Kidney epithelial cell (primary cell): Measurements from ENCODE around the gene CTIF. TPM values are rescaled to one million over a fixed set of nuclear protein-coding genes. Genes with fewer than 3 reads are reported as not detected.

Experiments
- DNase-seq: peaks from one replicate; pipeline ENCODE4 v3.0.0-alpha.2; 2010; ENCODE audit warnings: low read depth
- H3K27me3 ChIP-seq: 2 replicates; pipeline ENCODE4 v1.6.0; 2011; ENCODE audit warnings: low read length; ENCODE audit not compliant: control insufficient read depth, insufficient read depth
- H3K36me3 ChIP-seq: 2 replicates; pipeline ENCODE4 v1.5.1; 2011; ENCODE audit warnings: low read length; ENCODE audit not compliant: control insufficient read depth, insufficient read depth
- H3K4me3 ChIP-seq: 2 replicates; pipeline ENCODE4 v1.5.1; 2011; ENCODE audit warnings: low read depth, mild to moderate bottlenecking, control low read depth, low read length
- CTCF ChIP-seq: IDR thresholded peaks from 2 replicates; pipeline ENCODE4 v1.5.1; 2011; ENCODE audit warnings: mild to moderate bottlenecking, moderate library complexity, low read length, control low read depth, inconsistent platforms; ENCODE audit not compliant: insufficient read depth, poor library complexity, severe bottlenecking
- total RNA-seq: library from RNA; depleted of rRNA; stranded (reverse); fragments of >200 nt; gene quantifications from 2 replicates; pipeline ENCODE4 v1.2.3, GENCODE V29; 2015

Gene CTIF
- total RNA-seq, 1 donor from 2014 or later = 24.3 TPM

GRCh38 chr18:48771641-48772375 lies 233.0 kb downstream of the CTIF start:
- DNase-seq = no peak
- Histone ChIP-seq H3K27me3 (no peaks in the 10 kb centered on the region), H3K4me3 (no peak overlapping the region), H3K36me3 (no peaks in the 10 kb centered on the region)
- no peak for TF ChIP-seq CTCF

GRCh38 chr18:48772457-48772856 lies 233.6 kb downstream of the CTIF start:
- H3K36me3 ChIP-seq = no peaks in the 10 kb centered on the region
- no peak for TF ChIP-seq CTCF

GRCh38 chr18:48773821-48774220 lies 235.0 kb downstream of the CTIF start:
- TF ChIP-seq CTCF = no peak
- no peak overlapping the region for H3K4me3 ChIP-seq
- H3K36me3 ChIP-seq = no peaks in the 10 kb centered on the region
- H3K27me3 ChIP-seq = no peaks in the 10 kb centered on the region
- DNase-seq = no peak

More at GRCh38 chr18:48772457-48772856, 233.6 kb downstream of the CTIF start:
- no peak for DNase-seq
- no peak overlapping the region for H3K4me3 ChIP-seq
- H3K27me3 ChIP-seq = no peaks in the 10 kb centered on the region

GRCh38 chr18:48774941-48775340 lies 236.1 kb downstream of the CTIF start:
- Histone ChIP-seq H3K36me3 (no peaks in the 10 kb centered on the region), H3K4me3 (no peak overlapping the region), H3K27me3 (no peaks in the 10 kb centered on the region)
- TF ChIP-seq CTCF = no peak
- no peak for DNase-seq

GRCh38 chr18:48775372-48776155 lies 236.7 kb downstream of the CTIF start:
- Histone ChIP-seq H3K36me3 (no peaks in the 10 kb centered on the region), H3K4me3 (no peak overlapping the region), H3K27me3 (no peaks in the 10 kb centered on the region)
- no peak for TF ChIP-seq CTCF
- DNase-seq = no peak
